ENCODE results near the gene CPLX1.

CPLX1 gene

DNA sequence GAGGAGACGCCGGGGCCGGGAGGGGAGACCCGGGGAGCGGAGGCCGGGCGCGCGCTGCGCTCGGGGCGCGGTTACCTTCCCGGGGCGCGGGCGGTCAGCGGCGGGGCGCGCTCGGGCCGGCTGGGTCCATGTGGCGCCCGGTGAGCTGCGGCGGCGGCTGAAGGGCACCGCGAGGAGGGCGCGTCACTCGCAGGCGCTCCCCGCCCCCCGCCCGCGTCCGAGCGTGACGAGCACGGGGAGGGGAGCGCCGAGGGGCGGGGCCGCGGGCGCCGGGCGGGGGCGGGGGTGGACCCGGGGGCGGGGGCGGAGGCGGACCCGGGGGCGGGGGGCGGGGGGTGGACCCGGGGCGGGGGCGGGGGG lies at the start of gene CPLX1:
CPLX1 (minus strand) TSS at position 159 of the 360 bp plus-strand sequence. CDS start 1,607 bp downstream, outside the sequence.
- DNase-seq: no peak

DNA sequence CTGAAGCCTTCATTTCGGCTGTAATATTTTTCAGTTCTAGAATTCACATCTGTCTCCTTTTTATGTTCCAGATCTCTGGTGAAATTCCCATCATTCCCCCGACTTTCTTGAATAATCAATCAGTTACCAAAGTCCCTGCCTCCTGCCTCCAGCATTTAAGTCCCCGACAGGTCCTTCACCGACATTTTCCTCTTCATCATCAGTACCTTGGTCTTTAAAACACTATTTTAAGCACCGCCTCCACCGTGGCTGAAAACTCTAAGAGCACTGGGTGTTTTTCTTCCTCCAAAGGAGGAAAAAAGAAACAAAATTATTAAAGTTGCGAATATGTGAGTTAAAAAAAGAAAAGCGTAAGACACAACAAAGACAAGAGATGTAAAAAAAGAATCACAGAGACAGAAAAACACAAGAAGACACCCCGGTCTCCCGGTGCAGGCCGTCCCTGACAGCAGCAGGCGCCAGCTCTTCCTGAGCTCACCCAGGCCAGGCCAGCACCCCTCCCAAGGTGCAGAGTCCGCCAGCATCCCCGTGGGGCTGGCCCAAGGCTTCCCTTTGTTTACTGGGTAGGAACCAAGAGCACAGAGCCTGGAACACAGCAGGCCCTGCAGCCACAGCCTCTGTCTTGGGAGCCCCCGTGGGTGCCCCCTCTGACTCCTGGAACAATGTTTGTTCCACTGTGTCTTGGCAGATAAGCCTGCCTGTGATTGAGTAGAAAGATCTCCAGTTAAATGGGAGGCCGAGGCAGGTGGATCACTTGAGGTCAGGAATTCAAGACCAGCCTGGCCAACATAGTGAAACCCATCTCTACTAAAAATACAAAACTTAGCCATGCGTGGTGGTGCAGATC lies 49.3 kb upstream of the CPLX1 start:
- no peak for DNase-seq

DNA sequence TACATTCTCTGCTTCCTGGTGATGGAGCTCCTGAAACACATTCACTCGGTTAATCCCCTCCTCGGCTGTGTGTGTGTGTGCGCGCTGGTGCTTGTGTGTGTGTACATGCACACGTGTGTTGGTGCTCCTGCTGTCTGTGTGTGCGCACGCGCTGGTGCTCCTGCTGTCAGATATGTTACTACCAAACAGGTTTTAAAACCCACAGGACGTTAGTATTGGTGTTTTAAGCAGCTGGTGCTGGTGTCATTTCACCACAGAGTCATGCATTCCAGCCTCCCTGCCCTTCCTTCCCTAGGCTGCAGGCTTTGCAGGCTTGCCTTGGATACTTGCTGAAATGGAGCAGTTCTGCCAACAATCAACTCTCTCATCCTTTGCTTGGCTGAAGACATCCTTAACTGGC lies 48.1 kb upstream of the CPLX1 start:
- no peak for DNase-seq

DNA sequence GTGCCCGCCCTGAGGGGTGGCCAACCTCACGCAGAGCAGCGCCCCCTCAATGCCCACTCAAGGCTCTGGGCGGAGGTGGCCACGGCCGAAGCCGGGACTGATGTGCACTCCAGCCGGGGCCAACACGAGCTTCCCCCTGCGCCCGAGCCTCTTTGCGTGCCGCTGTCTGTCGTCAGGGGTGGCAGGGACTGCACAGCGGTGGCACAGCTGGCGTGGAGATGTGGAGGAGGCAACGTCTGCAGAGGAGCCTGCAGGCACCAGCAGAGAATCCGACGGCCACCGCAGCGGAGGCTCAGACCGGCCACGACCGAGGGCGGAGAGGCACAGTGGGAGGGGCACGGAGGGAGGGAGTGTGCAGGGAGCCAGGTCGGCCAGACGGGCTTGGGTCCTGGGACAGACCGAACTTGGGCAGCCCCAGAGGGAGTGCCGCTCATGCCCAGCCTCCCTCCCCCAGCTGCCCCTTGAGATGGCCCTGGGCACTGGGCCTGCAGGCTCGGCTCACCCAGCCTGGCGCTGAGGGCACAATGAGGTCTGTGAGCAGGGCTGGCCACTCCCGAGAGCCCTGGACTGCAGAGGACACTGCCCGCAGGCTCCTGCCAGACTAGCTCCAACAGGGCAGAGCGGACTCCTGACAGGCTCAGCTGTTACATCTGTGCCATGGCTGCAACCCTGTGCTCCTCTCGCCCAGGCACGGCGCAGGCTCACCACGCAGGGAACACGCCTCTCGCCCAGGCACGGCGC lies 46.5 kb upstream of the CPLX1 start:
- DNase-seq: no peak

- no peak for DNase-seq
Measured at GRCh38 chr4:871484-871883, 45.6 kb upstream of the CPLX1 start.

- DNase-seq: no peak
Measured at GRCh38 chr4:870951-871350, 45.0 kb upstream of the CPLX1 start.

DNA sequence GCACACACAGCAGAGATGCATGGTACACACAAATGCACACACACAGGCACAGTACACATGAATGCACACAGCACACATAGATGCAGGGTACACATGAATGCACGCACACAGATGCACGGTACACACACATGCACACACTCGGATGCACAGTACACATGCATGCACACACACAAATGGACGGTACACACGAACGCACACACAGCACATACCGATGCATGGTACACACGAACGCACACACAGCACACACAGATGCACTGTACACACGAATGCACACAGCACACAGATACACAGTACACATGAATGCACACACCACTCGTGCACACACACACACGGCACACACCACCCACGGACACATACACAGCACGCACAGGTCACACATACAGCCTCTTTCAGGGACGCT lies 43.8 kb upstream of the CPLX1 start:
- no peak for DNase-seq

DNA sequence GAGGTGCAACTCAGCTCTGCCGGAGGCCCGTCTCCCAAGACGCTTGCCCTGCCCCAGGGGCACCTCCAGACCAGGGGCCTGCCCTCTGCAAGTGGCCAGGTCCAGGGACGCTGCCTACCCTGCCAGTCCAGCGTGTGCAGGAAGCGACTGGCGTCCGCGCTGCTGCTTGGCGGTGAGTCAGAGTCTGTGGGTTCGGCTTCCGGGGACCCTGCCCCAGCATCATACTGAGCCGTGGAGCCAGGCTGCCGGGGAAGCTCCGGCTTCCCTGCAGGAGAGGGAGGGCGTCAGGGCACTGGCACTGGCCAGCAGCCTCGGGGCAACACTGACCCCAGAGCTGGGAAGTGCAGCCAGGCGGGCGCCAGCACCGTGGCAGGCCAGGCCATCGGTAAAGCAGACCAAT lies 42.5 kb upstream of the CPLX1 start:
- no peak for DNase-seq

- DNase-seq: no peak
Measured at GRCh38 chr4:867526-868250, 41.8 kb upstream of the CPLX1 start.

DNA sequence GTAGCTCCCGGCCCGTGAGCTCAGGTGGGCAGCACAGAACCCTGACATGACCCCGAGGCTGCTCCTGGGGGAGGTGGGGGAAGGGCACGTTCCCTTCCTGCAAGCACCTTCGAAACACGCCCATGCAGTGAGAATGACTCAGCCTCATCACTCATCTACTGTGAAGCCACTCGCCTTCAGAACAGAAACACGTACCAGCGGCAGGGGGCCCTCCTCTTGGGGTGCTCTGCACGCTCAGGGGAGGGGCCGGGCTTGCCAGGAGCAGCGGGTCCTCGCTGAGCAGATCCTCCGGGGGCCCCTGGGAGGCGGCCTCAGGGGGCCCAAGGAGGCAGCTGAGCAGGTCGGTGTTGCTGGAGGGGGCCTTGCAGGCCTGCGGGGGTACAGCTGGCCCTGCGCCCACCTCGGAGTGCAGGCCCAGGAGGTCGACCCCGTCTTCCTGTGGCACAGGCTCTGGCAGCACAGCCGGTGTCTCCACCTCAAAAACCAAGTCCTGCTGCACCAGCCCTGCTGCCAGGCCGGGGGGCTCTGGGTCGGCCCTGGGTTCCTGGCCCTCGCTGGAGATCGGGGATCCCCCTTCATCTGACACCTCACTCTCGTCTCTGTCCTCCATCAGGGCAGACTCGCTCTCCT lies 40.9 kb upstream of the CPLX1 start:
- DNase-seq: no peak

DNA sequence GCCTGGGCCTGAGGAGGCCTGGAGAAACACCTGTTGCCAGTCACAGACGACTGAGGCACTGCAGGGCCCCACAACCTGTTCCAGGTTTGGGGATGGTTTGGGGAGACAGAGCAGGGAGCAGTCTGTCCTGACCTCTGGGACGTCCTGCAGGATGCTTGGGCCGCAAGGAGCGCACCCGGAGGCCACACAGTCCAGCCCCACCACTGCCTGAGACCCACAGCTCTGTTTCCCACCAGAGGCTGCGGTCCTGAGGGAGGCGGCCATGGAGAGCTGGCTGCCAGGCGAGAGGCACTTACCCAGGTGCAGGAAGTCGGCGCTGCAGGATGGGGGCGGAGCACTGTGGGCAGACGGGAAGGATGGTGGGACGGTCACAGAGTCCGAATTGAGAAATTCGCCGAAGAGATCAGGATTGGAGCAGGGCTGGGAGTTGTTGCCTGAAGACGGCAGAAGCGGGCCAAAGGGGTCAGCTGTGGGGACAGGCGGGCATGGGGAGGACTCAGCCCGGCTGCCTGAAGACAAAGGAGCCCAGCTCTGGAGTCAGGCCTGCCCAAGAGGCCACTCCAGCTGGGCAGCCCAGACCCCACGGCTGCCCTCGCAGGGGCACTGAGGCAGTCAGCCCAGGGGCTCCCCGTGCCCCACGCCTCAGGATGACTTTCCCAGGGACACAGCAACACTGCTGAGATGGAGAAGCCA lies 40.3 kb upstream of the CPLX1 start:
- DNase-seq: no peak

DNA sequence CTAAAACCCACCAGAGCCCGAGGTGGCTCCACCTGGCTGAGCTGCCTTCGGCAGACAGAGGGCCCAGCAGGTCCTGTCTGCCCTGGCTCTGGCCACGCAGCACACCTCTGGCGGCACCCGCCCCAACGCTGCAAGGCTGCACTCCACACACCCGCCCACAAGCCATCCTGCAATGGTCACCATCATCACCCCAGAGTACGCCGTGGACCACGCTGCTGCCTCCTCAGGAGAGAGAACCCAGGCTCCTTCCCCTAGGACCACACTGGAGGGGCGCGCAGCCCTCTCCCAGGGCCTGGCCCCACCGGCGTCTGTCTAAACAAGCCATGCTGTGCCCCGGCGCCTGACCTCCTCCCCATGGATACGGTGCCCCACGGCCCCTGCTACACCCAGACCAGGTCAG lies 39.6 kb upstream of the CPLX1 start:
- DNase-seq: no peak

GRCh38 chr4:865121-865465 lies 39.2 kb upstream of the CPLX1 start:
- no peak for DNase-seq

- DNase-seq: no peak
Measured at GRCh38 chr4:864456-865120, 38.7 kb upstream of the CPLX1 start.

GRCh38 chr4:860561-860960 lies 34.6 kb upstream of the CPLX1 start:
- DNase-seq: no peak

DNA sequence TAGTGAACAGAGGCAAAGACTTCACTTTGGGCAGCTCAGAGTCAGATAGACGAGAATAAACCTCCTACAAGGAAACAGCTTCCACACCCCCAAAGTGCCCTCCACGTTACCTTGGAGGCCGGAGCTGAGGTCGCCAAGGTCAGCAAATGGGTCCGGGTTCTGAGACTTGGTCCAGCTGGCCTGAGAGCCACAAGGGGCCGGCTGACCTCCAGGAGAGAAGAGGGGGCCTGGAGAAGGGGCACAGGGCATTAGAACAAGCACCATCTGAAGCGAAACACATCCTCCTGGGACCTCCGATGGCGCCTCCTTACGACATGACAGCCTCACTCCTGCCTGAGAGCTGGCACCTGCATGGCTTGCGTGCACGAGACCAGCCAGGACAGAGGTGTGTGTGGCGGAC lies 33.6 kb upstream of the CPLX1 start:
- no peak for DNase-seq

DNA sequence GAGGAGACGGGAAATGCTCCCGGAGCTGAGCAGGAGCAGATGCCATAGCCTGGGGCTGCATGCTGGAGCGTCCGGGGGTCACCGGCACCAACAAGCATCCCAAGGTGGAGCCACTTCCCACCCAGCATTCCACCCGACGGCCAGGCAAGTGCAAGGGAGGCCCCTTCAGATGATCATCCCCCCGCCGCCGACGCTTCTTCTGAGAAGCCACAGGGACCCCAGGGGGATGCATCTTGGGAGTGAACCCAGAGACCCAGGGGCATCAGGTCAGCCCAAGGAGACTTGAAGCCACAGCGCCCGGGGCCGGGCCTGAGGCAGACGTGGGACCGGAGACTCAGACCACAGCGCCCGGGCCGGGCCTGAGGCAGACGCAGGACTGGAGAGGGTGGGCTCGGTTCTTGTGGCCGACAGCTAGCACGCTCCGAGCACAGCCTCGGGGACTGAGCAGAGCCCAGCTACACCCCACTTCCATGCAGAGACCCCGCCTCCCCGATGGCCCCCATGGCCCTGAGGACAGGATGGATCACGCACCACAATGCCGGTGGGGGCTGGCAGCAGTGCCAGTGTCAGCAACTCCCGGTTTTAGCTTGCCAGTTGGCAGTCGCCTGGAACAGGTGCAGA lies 33.0 kb upstream of the CPLX1 start:
- no peak for DNase-seq

DNA sequence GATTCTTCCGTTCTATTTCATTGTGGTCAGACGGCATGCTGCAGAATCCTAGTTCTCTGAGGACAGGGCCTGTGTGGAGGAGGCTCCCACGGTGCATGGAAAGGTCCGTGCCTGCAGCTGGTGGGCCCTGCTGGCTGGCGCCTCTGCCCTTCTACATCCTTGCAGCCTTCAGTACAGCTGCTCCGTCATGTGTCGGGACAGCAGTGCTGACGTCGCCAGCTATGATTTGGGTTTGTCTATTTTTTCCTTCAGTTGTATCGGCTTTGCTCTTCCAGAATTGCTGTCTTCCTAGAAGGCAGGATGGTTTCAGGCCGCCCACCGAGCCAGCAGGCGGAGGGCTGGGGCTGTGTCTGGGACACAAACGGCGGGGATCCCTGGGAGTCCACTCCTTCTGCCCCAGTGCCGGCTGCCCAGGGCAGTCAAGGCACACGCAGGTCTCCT lies 32.1 kb upstream of the CPLX1 start:
- DNase-seq: no peak

- no peak for DNase-seq
Measured at GRCh38 chr4:857461-857860, 31.5 kb upstream of the CPLX1 start.

DNA sequence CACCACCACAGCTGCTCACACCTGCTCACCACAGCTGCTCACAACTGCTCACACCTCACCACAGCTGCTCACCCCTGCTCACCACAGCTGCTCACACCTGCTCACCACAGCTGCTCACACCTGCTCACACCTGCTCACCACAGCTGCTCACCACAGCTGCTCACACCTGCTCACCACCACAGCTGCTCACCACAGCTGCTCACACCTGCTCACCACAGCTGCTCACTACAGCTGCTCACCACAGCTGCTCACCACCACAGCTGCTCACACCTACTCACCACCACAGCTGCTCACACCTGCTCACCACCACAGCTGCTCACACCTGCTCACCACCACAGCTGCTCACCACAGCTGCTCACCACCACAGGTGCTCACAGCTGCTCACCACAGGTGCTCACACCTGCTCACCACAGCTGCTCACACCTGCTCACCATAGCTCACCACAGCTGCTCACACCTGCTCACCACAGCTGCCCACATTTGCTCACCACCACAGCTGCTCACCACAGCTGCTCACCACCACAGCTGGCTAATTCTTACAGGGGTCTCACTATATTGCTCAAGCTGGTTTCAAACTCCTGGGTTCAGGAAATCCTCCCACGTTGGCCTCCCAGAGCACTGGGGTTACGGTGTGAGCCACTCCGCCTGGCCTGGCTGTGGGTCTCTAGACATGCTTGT lies 30.4 kb upstream of the CPLX1 start:
- no peak for DNase-seq

GRCh38 chr4:855880-856224 lies 29.9 kb upstream of the CPLX1 start:
- no peak for DNase-seq

Data from fibroblast of skin of right quadriceps (primary cell).